Progenitor cell of endocrine pancreas (in vitro differentiated cells): Measurements from ENCODE around the gene FAM50A. TPM values are rescaled to one million over a fixed set of nuclear protein-coding genes. Genes with fewer than 3 reads are reported as not detected.
A peak's percentile ranks its signal among the peaks of the same experiment; 100 is the strongest.
"Not testable (repeated sequence)": the region's sequence is repeated elsewhere in the genome, so short reads cannot be mapped to it uniquely, and the experiment has no call there.

Source experiments
- DNase-seq: peaks from one replicate; pipeline ENCODE4 v3.0.0; 2021; ENCODE audit warnings: low spot score; ENCODE audit not compliant: unreplicated experiment
- H3K27ac Mint-ChIP-seq: 2 replicates; pipeline ENCODE4 v1.8.0; 2021; ENCODE audit warnings: mild to moderate bottlenecking, moderate library complexity, mixed read lengths
- H3K27me3 Mint-ChIP-seq: 2 replicates; pipeline ENCODE4 v1.8.0; 2021; ENCODE audit warnings: mixed read lengths
- H3K36me3 Mint-ChIP-seq: 2 replicates; pipeline ENCODE4 v1.8.0; 2022; ENCODE audit warnings: mixed read lengths; ENCODE audit not compliant: insufficient read depth
- H3K4me1 Mint-ChIP-seq: 2 replicates; pipeline ENCODE4 v1.8.0; 2021; ENCODE audit warnings: low read depth, mixed read lengths
- H3K4me3 Mint-ChIP-seq: 2 replicates; pipeline ENCODE4 v1.8.0; 2021; ENCODE audit warnings: low read depth, mild to moderate bottlenecking, moderate library complexity, mixed read lengths
- H3K9me3 Mint-ChIP-seq: 2 replicates; pipeline ENCODE4 v1.8.0; 2021; ENCODE audit warnings: low read depth, mixed read lengths
- total RNA-seq: library from RNA; stranded (reverse); gene quantifications from 2 replicates; pipeline ENCODE4 v1.2.1, GENCODE V29; 2021
- TF ChIP-seq, protein P1 (sequence below): fragments of 200-600 bp; sonication (generic); IDR thresholded peaks from one replicate; pipeline ENCODE4 v1.5.0; 2021; ENCODE audit warnings: antibody characterized with exemption, mild to moderate bottlenecking; ENCODE audit not compliant: unreplicated experiment

Gene FAM50A
- total RNA-seq, 1 donor from 2014 or later, result 65.8 TPM

DNA sequence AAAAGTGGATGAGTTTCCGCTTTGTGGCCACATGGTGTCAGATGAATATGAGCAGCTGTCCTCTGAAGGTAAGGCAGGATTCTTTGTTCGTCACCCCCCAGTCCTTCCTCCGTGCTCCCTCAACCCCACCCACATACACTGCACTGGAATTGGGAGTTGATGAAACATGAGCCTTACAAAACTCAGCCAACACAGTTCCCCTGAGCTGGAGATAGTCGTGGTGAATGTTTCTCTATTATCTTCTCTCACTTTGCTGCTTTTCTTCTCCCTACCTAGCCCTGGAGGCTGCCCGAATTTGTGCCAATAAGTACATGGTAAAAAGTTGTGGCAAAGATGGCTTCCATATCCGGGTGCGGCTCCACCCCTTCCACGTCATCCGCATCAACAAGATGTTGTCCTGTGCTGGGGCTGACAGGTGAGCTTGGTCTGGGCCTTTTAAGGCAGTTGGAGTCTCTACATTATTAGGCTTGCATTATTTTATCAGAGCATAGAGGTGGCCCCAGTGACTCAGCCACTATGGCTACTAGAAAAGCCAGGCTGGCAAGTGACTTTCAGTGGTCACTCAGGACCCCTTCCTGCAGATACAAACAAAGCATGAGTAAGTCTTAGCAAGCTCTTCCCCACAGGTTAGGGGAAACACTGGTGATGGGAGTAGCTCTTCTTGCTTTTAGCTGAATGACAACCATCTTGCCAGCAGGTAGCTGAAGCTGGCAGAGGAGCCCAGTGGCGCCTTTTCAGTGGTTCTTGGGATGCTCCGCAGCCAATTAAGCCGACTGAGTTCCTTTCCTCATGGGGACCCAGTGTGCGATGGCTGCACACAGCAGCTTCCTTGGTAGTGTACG is 44.2 kb upstream of the FAM50A start:
- DNase-seq, result no peak
- H3K36me3 Mint-ChIP-seq, result peaks cover 15% of the 10 kb centered on the region
- peak overlapping the region; percentile 97 for H3K4me3 Mint-ChIP-seq
- H3K4me1 Mint-ChIP-seq, result peaks cover 9% of the 10 kb centered on the region
- H3K9me3 Mint-ChIP-seq, result peaks cover 11% of the 10 kb centered on the region
- peak overlapping the region; percentile 99 for H3K27ac Mint-ChIP-seq
- TF ChIP-seq, protein P1, sequence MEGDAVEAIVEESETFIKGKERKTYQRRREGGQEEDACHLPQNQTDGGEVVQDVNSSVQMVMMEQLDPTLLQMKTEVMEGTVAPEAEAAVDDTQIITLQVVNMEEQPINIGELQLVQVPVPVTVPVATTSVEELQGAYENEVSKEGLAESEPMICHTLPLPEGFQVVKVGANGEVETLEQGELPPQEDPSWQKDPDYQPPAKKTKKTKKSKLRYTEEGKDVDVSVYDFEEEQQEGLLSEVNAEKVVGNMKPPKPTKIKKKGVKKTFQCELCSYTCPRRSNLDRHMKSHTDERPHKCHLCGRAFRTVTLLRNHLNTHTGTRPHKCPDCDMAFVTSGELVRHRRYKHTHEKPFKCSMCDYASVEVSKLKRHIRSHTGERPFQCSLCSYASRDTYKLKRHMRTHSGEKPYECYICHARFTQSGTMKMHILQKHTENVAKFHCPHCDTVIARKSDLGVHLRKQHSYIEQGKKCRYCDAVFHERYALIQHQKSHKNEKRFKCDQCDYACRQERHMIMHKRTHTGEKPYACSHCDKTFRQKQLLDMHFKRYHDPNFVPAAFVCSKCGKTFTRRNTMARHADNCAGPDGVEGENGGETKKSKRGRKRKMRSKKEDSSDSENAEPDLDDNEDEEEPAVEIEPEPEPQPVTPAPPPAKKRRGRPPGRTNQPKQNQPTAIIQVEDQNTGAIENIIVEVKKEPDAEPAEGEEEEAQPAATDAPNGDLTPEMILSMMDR, result no peak
- H3K27me3 Mint-ChIP-seq, result no peaks in the 10 kb centered on the region

DNA sequence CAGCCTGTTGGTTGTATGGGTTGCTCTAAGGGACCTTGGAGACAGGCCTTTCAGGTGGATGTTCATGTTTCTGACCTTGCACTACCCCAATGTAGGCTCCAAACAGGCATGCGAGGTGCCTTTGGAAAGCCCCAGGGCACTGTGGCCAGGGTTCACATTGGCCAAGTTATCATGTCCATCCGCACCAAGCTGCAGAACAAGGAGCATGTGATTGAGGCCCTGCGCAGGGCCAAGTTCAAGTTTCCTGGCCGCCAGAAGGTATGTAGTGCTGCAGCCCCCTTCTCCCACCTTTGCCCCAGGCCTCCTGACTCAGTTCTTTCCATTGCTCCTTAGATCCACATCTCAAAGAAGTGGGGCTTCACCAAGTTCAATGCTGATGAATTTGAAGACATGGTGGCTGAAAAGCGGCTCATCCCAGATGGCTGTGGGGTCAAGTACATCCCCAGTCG is 43.5 kb upstream of the FAM50A start:
- peaks cover 15% of the 10 kb centered on the region for H3K36me3 Mint-ChIP-seq
- not testable (repeated sequence) for DNase-seq, H3K4me1 Mint-ChIP-seq, H3K27me3 Mint-ChIP-seq
- H3K27ac Mint-ChIP-seq, result peak overlapping the region; percentile 62
- H3K4me3 Mint-ChIP-seq, result peak overlapping the region; percentile 97
- peaks cover 11% of the 10 kb centered on the region for H3K9me3 Mint-ChIP-seq

DNA sequence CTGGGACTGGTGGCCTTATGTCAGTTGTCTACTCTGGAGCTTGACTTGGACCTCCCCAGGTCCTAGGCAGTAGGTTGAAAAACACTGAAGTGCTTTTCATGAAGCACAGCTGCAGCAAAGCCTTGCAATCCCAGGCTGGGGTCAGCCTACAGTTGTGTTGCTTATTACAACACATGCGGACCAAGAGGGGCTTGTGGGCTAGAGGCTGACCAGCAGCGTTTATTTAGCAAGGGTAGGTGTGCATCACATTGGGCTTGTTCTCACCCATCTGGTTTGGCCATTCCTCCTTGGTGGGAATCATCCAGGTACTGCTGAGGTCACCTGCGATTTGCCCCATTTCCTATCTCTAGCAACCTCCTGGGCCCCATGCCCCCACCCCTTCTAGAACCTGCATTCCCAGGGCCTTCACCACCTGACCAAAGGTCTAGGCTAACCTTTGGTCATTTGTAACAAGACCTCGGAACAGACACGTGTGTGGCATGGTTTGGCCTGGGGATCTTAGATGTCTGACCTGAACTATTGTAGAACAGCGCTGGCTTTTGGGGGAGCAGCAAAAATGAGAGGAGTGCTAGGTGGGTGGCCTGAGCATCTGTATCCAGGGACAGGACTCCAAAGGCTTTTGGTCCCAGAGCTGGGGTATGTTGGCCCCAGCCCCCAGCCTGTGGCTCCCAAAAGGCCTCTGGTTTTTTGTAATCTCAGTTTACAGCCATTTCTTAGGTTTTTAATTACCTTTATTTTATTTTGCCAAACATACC is 42.7 kb upstream of the FAM50A start:
- Mint-ChIP-seq H3K4me3 (peak overlapping the region; percentile 97), H3K9me3 (peaks cover 11% of the 10 kb centered on the region), H3K4me1 (peaks cover 9% of the 10 kb centered on the region), H3K27me3 (no peaks in the 10 kb centered on the region), H3K36me3 (peaks cover 15% of the 10 kb centered on the region), H3K27ac (peak overlapping the region; percentile 24)
- TF ChIP-seq, protein P1, result no peak
- DNase-seq, result no peak

DNA sequence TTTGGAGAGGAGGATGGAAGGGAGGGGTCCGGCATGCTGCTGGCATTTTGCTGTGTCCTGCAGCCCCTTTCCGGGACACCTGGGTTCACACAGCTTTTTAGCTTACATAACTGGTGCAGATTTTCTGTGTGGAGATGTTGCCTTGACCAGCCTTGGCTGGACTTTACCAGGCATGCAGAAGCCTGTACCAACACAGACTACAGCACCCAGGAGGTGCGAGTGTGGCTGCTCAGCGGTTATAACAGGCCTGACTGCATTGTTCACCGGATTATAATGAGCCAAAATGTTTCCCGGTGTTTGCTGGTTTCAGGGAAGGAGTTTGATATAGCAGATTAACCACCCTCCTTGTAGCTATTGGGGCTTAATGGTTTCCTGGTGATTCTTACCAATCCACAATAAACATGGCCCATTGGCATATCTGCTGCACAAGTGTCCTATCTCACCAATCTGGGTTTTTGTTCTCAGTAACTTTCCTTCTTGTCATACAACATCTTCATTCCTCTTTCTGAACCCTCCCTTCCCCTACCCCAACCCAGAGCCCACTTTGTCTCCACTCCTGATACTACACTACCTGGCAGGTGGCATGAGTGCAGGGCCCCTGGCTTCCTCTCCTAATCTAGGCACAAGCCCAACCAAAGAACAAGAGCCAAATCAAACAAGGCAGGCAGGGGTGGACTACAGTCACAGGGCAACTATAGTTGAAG is 41.9 kb upstream of the FAM50A start:
- no peak for DNase-seq
- Mint-ChIP-seq H3K36me3 (peaks cover 15% of the 10 kb centered on the region), H3K27ac (peak overlapping the region; percentile 17), H3K9me3 (peaks cover 11% of the 10 kb centered on the region), H3K4me1 (peaks cover 9% of the 10 kb centered on the region), H3K27me3 (no peaks in the 10 kb centered on the region), H3K4me3 (no peak overlapping the region)
- TF ChIP-seq, protein P1, result no peak

DNA sequence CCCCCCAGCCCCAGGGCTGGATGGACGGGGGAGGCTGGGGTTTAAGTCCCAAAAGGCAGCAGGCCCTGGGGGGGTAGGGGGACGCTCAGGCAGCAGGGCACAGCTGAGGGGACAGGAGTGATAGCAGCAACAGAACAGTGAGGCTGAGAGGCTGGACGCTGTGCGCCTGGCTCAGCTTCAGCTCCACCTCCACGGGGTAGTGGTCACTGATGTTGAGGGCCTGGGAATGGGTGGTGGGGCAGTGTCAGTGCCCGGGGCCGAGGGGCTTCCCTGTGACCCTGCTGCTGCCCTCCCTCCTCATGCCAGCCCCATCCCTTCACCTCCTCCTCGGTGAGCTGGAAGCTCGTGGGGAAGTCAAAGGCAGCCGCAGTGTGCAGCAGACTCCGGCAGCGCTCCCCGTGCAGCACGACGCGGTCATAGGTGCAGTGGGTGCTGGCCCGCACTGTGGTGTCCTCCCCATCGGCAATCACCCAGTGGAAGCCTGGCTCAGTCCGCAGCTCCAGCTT is 41.3 kb upstream of the FAM50A start:
- H3K36me3 Mint-ChIP-seq, result peaks cover 15% of the 10 kb centered on the region
- no peaks in the 10 kb centered on the region for H3K27me3 Mint-ChIP-seq
- no peak overlapping the region for H3K4me3 Mint-ChIP-seq
- TF ChIP-seq, protein P1, result no peak
- peaks cover 11% of the 10 kb centered on the region for H3K9me3 Mint-ChIP-seq
- H3K4me1 Mint-ChIP-seq, result peaks cover 9% of the 10 kb centered on the region
- peak overlapping the region; percentile 17 for H3K27ac Mint-ChIP-seq
- no peak for DNase-seq
